Stimulated activated CD4-positive, alpha-beta T cell treated with anti-CD3 and anti-CD28 coated beads, Interleukin-12 subunit alpha, Interleukin-12 subunit beta, amount 100 ng/mL, for 48 hours (primary cell): ENCODE data around the gene HSPB9.

Experiments used
- DNase-seq, 3 donors: peaks; one replicate each; pipeline ENCODE4 v3.0.0-alpha.2; 2020; ENCODE audit warnings: low read depth in 2 of 3, low spot score in 1 of 3

HSPB9 gene

DNA sequence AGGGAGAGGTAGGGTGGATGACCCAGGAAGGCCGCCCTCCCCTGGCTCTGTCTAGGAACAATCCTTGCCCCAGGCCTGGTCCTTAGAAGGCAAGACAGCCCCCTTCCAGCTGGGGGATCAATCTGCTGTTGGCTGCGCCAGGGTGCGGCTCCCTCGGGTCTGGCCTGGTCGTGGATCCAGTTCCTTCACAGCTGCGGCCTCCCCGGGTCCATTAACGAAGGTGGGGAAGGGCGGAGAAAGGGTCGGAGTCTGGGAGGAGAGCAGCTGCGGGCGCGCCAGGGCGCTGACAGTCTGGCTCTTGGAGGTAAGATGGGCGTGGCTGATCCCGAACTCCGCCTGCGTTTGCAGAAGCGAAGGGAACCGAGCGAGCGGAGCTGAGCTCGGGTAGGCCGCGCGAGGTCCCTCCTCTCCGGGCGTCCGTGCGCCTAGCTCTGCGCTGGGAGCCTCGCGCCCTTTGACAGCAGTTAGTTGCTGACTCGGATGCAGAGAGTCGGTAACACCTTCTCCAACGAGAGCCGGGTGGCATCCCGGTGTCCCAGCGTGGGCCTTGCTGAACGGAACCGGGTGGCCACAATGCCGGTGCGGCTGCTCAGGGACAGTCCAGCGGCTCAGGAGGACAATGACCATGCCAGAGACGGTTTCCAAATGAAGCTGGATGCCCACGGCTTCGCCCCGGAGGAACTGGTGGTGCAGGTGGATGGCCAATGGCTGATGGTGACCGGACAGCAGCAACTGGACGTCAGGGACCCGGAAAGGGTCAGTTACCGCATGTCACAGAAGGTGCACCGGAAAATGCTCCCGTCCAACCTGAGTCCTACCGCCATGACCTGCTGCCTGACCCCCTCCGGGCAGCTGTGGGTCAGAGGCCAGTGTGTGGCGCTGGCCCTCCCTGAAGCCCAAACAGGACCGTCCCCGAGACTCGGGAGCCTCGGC is at the start of gene HSPB9:
Gene HSPB9, plus strand, starts transcription at position 434 of the 933 bp plus-strand sequence. Its CDS starts 47 bp downstream, at position 481.
- no peak for DNase-seq

DNA sequence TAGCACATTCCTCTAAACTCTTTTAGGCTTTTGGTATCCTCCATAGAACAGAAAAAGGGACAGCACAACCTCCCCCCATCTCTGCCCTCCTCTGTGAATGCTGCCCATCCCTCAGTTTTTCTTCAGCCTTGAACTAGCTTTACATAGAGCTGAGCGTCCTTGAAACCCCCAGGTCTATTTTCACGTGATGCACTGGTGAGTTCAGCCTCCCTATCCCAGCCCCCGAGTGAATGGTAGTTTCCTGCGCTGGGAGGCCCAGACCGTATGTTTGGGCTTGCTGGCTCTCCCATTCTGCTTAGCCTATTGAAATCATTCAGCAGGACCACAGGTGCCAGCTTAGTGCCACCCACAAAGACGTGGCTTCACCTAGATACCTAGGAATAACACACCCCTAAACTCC is 46.8 kb upstream of the HSPB9 start:
- no peak for DNase-seq

DNA sequence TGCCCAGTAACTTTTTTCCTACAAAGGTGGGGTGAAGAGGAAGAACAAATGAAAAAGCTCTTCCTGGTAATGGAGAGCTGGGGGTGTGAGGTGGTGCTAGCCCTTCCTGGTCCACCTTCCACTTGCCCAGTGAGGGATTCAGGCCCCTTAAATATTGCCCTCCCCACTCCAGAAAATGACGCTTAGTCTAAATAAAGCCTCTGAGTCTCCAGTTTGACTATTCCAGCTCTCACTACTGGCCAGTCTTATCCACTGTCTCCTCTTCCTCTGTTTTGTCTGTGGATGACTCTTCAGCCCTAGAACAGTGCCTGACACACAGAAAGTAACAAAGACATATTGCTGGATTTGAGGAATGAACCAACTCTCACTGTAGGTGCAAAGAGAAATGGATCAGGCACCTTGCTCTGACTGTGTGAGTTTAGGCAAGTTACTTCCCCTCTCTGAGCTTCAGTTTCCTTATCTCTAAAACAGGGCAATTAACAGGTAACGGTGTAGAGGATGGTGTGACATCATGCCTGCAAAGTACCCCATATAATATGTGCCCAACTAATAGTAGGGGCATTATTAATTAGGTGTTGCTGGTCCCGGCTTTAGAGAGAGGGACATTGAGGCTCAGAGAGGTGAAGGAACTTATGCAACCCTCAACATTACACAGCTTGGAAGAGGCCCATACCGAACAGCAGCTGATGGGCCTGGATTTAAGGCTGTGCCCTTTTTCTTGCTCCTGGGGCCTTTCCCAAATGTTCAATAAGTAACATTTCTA is 45.6 kb upstream of the HSPB9 start:
- DNase-seq, result no peak

DNA sequence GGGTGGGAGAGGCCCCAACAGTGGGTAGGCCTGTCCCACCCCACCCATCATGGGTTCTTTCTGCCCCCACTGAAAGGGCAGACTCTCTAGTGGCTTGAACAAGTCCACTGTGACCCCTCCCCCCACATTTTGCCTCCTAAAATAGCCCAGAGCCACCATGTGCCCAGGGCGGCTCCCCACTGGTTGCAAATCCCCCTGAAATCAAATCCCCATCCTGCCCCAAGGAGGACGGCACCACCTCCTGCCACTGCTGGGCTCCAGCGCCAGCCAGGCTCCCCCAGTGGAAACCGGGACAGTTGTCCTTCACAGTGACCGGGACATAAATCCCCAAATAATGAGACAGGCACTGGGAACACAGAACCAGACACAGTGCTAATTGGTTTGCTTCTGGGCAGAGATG is 44.8 kb upstream of the HSPB9 start:
- DNase-seq, result no peak

GRCh38 chr17:42078396-42079043 is 44.1 kb upstream of the HSPB9 start:
- DNase-seq, result no peak

DNA sequence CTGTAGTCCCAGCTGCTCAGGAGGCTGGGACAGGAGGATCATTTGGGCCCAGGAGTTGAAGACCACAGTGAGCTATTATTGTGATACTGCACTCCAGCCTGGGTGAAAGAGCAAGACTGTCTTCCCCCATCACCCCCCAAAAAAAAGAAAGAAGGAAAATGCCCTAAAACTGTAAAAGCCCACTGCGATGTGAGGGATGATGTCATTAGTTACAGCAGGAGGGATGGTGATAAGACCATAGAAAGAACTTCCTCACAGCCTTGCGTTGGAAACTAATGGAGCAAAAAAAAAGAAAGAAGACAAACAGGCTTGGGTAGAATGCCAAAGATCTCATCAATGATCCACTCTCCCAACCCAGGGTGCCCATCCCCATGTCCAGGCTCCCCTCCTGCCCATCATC is 43.1 kb upstream of the HSPB9 start:
- no peak for DNase-seq

DNA sequence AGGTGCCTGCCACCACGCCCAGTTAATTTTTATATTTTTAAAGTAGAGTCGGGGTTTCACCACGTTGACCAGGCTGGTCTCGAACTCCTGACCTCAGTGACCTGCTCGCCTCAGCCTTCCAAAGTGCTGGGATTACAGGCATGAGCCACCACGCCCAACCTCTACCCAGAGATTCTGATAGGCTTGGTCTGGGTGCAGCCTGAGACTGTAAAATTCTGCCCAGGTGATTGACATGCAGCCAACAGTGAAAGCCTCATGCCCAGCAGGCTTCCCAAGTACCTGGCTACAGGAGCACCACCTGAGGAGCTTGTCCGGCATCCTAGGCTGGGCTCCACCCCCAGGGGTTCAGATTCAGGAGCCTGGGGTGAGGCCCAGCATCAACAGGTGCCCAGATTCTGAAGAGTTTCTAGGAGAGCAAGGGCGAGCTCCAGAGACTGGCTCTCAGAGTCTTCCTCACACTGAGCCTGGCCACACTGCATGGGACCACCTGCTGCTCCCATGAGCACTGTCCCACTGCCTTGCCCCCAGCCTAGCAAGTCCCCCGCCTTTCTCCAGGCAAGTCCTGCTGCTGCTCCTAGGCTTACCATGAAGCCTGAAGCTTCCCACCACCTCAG is 41.0 kb upstream of the HSPB9 start:
- DNase-seq, result no peak

- no peak for DNase-seq
These were observed 35.4 kb upstream of the HSPB9 start for GRCh38 chr17:42087042-42087701.

DNA sequence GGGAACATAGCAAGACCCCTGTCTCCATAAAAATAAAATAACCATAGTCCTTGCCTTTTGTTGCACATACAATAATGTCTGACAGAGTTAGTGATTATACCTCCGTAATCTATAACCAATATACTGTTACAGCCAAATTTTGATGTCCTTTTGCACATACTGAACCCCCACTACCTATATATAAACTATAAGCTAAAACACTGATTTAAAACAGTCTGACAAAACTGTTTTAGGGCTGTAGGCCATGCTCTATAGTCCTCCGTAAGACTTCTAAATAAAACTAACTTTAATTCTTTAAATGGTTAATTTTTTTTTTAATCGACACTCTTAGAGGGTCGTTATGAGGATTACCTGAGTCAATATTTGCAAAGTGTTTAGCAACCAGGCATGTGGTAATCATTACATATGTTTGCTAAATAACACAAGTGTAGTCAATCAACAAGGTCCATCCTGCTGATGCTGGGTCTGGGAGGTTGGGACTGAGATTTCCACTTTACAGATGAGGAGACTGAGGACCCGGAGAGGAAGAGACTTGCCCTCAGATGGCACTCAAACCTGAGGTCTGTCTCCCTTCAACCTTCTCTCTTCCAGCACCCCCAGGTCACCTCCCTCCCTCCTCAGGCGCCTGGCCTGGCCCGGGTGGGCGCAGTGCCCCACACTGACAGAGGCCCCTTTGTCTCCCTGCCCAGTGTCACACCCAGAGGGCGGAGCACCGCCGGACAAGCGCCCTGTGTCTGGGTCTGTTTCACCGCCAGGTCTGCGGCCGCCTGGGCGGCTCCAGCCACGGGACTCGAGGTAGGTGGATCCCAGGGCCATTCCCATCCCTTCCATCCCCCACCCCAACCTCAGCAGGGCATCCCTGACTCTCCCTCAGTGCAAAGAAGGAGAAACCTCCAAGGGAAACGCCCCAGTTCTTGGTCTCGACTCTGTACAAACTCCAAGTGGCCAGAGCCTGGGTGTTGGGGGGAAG is 34.6 kb upstream of the HSPB9 start:
- no peak for DNase-seq

DNA sequence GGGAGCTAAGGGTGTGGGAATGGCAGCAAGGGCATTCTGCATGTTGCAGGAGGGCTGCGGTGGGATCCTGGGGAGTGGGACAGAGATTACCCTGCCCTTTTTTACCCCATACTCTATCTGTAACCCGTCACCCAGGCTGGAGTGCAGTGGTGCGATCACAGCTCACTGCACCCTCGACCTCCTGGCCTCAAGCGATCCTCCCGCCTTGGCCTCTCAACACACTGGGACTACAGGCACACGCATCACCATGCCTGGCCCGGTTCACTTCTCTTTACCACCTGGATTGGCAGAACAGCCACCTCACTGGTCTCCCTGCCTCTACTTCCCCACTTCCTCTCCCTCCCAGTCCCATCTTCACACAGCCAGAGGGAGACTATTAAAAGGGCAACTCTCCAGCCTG is 33.9 kb upstream of the HSPB9 start:
- no peak for DNase-seq

DNA sequence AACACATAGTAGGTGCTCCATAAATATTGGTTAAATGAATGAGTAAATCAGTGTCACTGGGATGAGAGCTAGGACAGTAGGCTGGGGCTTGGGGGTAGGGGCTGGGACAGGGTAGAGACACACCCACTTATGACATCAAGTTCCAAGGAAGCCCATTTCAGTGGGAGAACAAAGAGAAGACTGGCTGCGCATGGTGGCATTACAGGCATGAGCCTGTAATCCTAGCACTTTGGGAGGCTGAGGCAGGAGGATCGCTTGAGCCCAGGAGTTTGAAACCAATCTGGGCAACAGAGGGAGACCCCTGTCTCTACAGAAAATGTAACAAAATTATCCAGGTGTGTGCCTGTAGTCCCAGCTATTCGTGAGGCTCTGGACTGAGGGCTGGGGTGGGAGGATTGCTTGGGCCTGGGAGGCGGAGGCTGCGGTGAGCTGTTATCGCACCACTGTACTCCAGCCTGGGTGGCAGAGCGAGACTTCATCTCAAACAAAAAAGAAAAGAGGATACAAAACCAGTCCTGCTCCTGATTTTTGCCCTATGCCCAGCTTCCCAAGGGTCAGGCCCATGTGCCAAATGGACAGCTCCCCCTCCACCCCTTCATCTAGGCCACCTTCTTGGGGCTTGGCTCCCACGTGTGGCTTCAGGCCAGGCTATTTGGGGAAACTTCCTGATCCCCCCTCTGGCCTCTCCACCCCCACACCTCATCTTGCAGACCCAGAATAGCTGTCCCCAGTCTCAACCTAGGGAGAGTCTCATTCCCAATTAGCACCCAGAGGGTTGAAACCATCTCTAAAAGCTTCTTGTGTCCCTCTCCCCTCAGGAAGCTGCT is 31.4 kb upstream of the HSPB9 start:
- DNase-seq, result no peak

DNA sequence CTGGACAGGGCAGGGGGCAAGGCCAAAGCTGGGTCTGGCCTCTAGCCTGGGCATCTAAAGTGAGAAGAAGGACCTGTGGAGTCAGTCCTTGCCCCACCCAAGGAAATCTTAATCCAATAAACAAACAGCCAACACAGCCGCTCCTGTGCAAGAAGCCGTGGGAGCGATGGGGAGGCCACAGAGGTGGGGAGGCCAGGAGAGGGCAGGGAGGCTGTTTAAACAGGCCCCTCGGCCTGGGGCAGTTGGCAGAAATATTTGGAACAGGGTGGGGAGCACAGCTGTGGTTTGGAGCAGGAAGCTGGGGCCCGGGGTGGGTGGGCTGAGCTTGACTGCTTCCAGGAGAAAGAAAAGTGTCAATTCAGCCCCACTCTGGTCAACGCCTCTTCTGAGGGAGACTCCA is 29.7 kb upstream of the HSPB9 start:
- no peak for DNase-seq

GRCh38 chr17:42094375-42095069 is 28.1 kb upstream of the HSPB9 start:
- DNase-seq, result no peak

- no peak for DNase-seq
These were observed 26.1 kb upstream of the HSPB9 start for GRCh38 chr17:42096360-42097111.

GRCh38 chr17:42097691-42098631 is 24.6 kb upstream of the HSPB9 start, which contains the start of gene ZNF385C:
ZNF385C (minus strand) TSS chr17:42098473; CDS start chr17:42063056, 35,417 bp downstream.
- DNase-seq, result peak in 1 of 3 donors; percentile 47

GRCh38 chr17:42098730-42099399 is 23.7 kb upstream of the HSPB9 start:
- DNase-seq, result no peak
